Muscle of back (tissue), 11 donors: ENCODE data around the gene PTRHD1. TPM values are rescaled to one million over a fixed set of nuclear protein-coding genes. Genes with fewer than 3 reads are reported as not detected.

Experiments used
- DNase-seq, 3 donors: peaks; one replicate each; pipeline versions ENCODE4 v3.0.0 to v3.0.0-alpha.2; 2013
- polyA plus RNA-seq, 10 donors: library from polyadenylated mRNA; unstranded; fragments of 120-200 nt; gene quantifications; one replicate each; pipeline ENCODE4 v1.2.1, GENCODE V29; 2013; ENCODE audit not compliant: insufficient read length in 10 of 10

Gene PTRHD1
- polyA plus RNA-seq, 10 donors, result 36.8 to 52.7 (median 43.9) TPM

- DNase-seq, result no peak
Measured at GRCh38 chr2:24831221-24832072, 38.3 kb upstream of the PTRHD1 start.

- DNase-seq, result no peak
Measured at GRCh38 chr2:24830786-24831185, 37.6 kb upstream of the PTRHD1 start.

- peak in 1 of 3 donors; percentile 46 for DNase-seq
Measured at GRCh38 chr2:24830351-24830750, 37.2 kb upstream of the PTRHD1 start.

GRCh38 chr2:24828238-24828996 lies 35.2 kb upstream of the PTRHD1 start:
- no peak for DNase-seq

GRCh38 chr2:24827321-24828237 lies 34.4 kb upstream of the PTRHD1 start:
- peak; percentile 83 to 94 (median 92) for DNase-seq

GRCh38 chr2:24826773-24827145 lies 33.6 kb upstream of the PTRHD1 start:
- DNase-seq, result no peak

- DNase-seq, result no peak
Measured at GRCh38 chr2:24825883-24826772, 32.9 kb upstream of the PTRHD1 start.

- no peak for DNase-seq
Measured at GRCh38 chr2:24824966-24825882, 32.0 kb upstream of the PTRHD1 start.

- DNase-seq, result no peak
Measured at GRCh38 chr2:24824071-24824588, 30.9 kb upstream of the PTRHD1 start.

GRCh38 chr2:24822049-24822706 lies 29.0 kb upstream of the PTRHD1 start:
- no peak for DNase-seq

GRCh38 chr2:24821433-24821891 lies 28.3 kb upstream of the PTRHD1 start:
- DNase-seq, result no peak

- no peak for DNase-seq
Measured at GRCh38 chr2:24820598-24821432, 27.6 kb upstream of the PTRHD1 start.

GRCh38 chr2:24820175-24820513 lies 27.0 kb upstream of the PTRHD1 start:
- no peak for DNase-seq

- no peak for DNase-seq
Measured at GRCh38 chr2:24819442-24820174, 26.4 kb upstream of the PTRHD1 start.

GRCh38 chr2:24818721-24819167 lies 25.6 kb upstream of the PTRHD1 start:
- DNase-seq, result no peak

- peak in 1 of 3 donors; percentile 64 for DNase-seq
Measured at GRCh38 chr2:24816884-24817283, 23.7 kb upstream of the PTRHD1 start.

- no peak for DNase-seq
Measured at GRCh38 chr2:24816404-24816803, 23.2 kb upstream of the PTRHD1 start.
